A549 (cell line): ENCODE data around the gene RAPGEF4. TPM values are rescaled to one million over a fixed set of nuclear protein-coding genes. Genes with fewer than 3 reads are reported as not detected.

Experiments
- ATAC-seq, 2 experiments: fragments of 200-7000 bp in 1 of 2; fragments of >200 bp in 1 of 2; cut with Nextera tagmentation in 1 of 2; cut with Tn5 transposase in 1 of 2; 3 replicates each; pipeline versions ENCODE4 v1.8.0 to v1.9.1; 2018 to 2020; ENCODE audit warnings: mild to moderate bottlenecking in 1 of 2, moderate library complexity in 1 of 2
- CTCF ChIA-PET: fragments of 300-600 bp; sonication (Branson Sonifier 250); formaldehyde crosslinking; extraction: SDS; loops from one replicate; lab custom pipeline; 2021; ENCODE audit warnings: antibody characterized with exemption, inconsistent platforms; lab: Yijun Ruan, JAX
- POLR2A ChIA-PET: fragments of 350-600 bp; formaldehyde crosslinking; extraction: SDS; loops from one replicate; lab custom pipeline; 2021; ENCODE audit warnings: antibody characterized with exemption, inconsistent platforms; lab: Yijun Ruan, JAX
- DNase-seq, 2 experiments: peaks; one replicate each; pipeline versions ENCODE4 v3.0.0 to v3.0.0-alpha.2; 2011 to 2016; ENCODE audit warnings: low read depth in 1 of 2, low spot score in 1 of 2
- FAIRE-seq: peaks from 2 replicates; lab custom pipeline; 2011; peaks lifted over from hg19 to GRCh38; lab: Jason Lieb, UNC
- H3K27ac ChIP-seq, 2 experiments: fragments of >200 bp; sonication (Bioruptor Twin); formaldehyde crosslinking; 3 replicates each; pipeline ENCODE4 v1.5.1; 2016 to 2017
- H3K4me1 ChIP-seq: fragments of >200 bp; sonication (Bioruptor Twin); formaldehyde crosslinking; 3 replicates; pipeline ENCODE4 v1.6.1; 2016
- H3K4me2 ChIP-seq: fragments of >200 bp; sonication (Bioruptor Twin); formaldehyde crosslinking; 3 replicates; pipeline ENCODE4 v1.6.1; 2016
- H3K4me3 ChIP-seq: fragments of >200 bp; sonication (Bioruptor Twin); formaldehyde crosslinking; 3 replicates; pipeline ENCODE4 v1.5.1; 2016
- H3K9me3 ChIP-seq: fragments of >200 bp; sonication (Bioruptor Twin); formaldehyde crosslinking; 3 replicates; pipeline ENCODE4 v1.6.1; 2016
- ATOH8 ChIP-seq: fragments of 250-450 bp; sonication (Bioruptor Pico); IDR thresholded peaks from 2 replicates; pipeline ENCODE4 v1.5.0; 2020; ENCODE audit warnings: low read depth, mild to moderate bottlenecking, moderate library complexity
- CBX8 ChIP-seq: fragments of 200-600 bp; sonication (generic); IDR thresholded peaks from 2 replicates; pipeline ENCODE4 v1.6.1; 2016
- CHD4 ChIP-seq: fragments of 200-600 bp; sonication (generic); IDR thresholded peaks from 2 replicates; pipeline ENCODE4 v1.6.1; 2016; ENCODE audit warnings: antibody characterized with exemption, mild to moderate bottlenecking, borderline replicate concordance
- CTCF ChIP-seq: fragments of >200 bp; sonication (Bioruptor Twin); formaldehyde crosslinking; IDR thresholded peaks from 3 replicates; pipeline ENCODE4 v1.5.1; 2016
- EHMT2 ChIP-seq: fragments of 200-600 bp; sonication (generic); IDR thresholded peaks from 2 replicates; pipeline ENCODE4 v1.6.1; 2016; ENCODE audit warnings: antibody characterized with exemption, low read depth, mild to moderate bottlenecking, moderate library complexity
- ELK1 ChIP-seq: fragments of 150-350 bp; IDR thresholded peaks from 2 replicates; pipeline ENCODE4 v1.6.1; 2014; ENCODE audit warnings: low read depth, mild to moderate bottlenecking, low read length
- EP300 ChIP-seq, 2 experiments: fragments of >200 bp; sonication (Bioruptor Twin); formaldehyde crosslinking; IDR thresholded peaks; 2 replicates in 1 of 2; 3 replicates in 1 of 2; pipeline ENCODE4 v1.6.1; 2016 to 2017
- ESRRA ChIP-seq: fragments of 150-350 bp; IDR thresholded peaks from 2 replicates; pipeline ENCODE4 v1.6.1; 2014; ENCODE audit warnings: mild to moderate bottlenecking, low read length, borderline replicate concordance
- FOSL2 ChIP-seq, 2 experiments: fragments of 450-650 bp in 1 of 2; fragments of >200 bp in 1 of 2; sonication (Bioruptor Twin) in 1 of 2; formaldehyde crosslinking; IDR thresholded peaks; 2 replicates each; pipeline versions ENCODE4 v1.5.0 to v1.6.1; 2016 to 2020; ENCODE audit warnings: mild to moderate bottlenecking in 1 of 2, moderate library complexity in 1 of 2
- FOXS1 ChIP-seq: fragments of 250-450 bp; sonication (Bioruptor Pico); IDR thresholded peaks from 2 replicates; pipeline ENCODE4 v1.5.0; 2020; ENCODE audit warnings: mild to moderate bottlenecking, moderate library complexity
- HDAC2 ChIP-seq: fragments of 200-600 bp; sonication (generic); IDR thresholded peaks from 2 replicates; pipeline ENCODE4 v1.6.1; 2016
- HMGXB4 ChIP-seq: fragments of 250-450 bp; sonication (Bioruptor Pico); IDR thresholded peaks from 2 replicates; pipeline ENCODE4 v1.5.0; 2021; ENCODE audit warnings: mild to moderate bottlenecking, moderate library complexity, borderline replicate concordance
- HOXB13 ChIP-seq: fragments of 250-450 bp; sonication (Bioruptor Pico); IDR thresholded peaks from 2 replicates; pipeline ENCODE4 v1.5.0; 2020; ENCODE audit warnings: low read depth, mild to moderate bottlenecking, moderate library complexity
- KDM1A ChIP-seq: fragments of 200-600 bp; sonication (generic); IDR thresholded peaks from 2 replicates; pipeline ENCODE4 v1.6.1; 2016; ENCODE audit warnings: low read depth, mild to moderate bottlenecking
- KDM5A ChIP-seq: fragments of 200-600 bp; sonication (generic); IDR thresholded peaks from 2 replicates; pipeline ENCODE4 v1.6.1; 2016; ENCODE audit warnings: antibody characterized with exemption, mild to moderate bottlenecking
- MAFK ChIP-seq: fragments of 450-650 bp; IDR thresholded peaks from 2 replicates; pipeline ENCODE4 v1.6.1; 2014; ENCODE audit not compliant: partially characterized antibody
- MYC ChIP-seq: IDR thresholded peaks from 2 replicates; pipeline ENCODE4 v1.6.1; 2012; ENCODE audit warnings: mild to moderate bottlenecking, inconsistent platforms, low read length, improper control_type of control experiment, borderline replicate concordance
- POLR2A ChIP-seq: IDR thresholded peaks from 2 replicates; pipeline ENCODE4 v1.6.1; 2012; ENCODE audit warnings: mild to moderate bottlenecking, low read length
- RARB ChIP-seq: fragments of 250-450 bp; sonication (Bioruptor Pico); IDR thresholded peaks from 2 replicates; pipeline ENCODE4 v1.8.0; 2021; ENCODE audit warnings: mild to moderate bottlenecking, moderate library complexity
- RFX5 ChIP-seq: fragments of 450-650 bp; IDR thresholded peaks from 2 replicates; pipeline ENCODE4 v1.7.1; 2014; ENCODE audit warnings: antibody characterized with exemption, mild to moderate bottlenecking, moderate library complexity
- SMC3 ChIP-seq: fragments of >200 bp; sonication (Bioruptor Twin); formaldehyde crosslinking; IDR thresholded peaks from 3 replicates; pipeline ENCODE4 v1.6.1; 2018; ENCODE audit warnings: inconsistent platforms
- SREBF2 ChIP-seq: fragments of 450-650 bp; IDR thresholded peaks from 2 replicates; pipeline ENCODE4 v1.6.1; 2014; ENCODE audit warnings: mild to moderate bottlenecking, moderate library complexity
- USF2 ChIP-seq: fragments of 450-650 bp; IDR thresholded peaks from 2 replicates; pipeline ENCODE4 v1.6.1; 2014; ENCODE audit warnings: antibody characterized with exemption
- ZFP36 ChIP-seq: fragments of 450-650 bp; IDR thresholded peaks from 2 replicates; pipeline ENCODE4 v1.6.1; 2014; ENCODE audit warnings: borderline replicate concordance; ENCODE audit not compliant: partially characterized antibody
- ZNF302 ChIP-seq: fragments of 250-450 bp; sonication (Bioruptor Pico); IDR thresholded peaks from 2 replicates; pipeline ENCODE4 v1.9.0; 2021; ENCODE audit warnings: inconsistent platforms, mild to moderate bottlenecking, moderate library complexity
- ZSCAN20 ChIP-seq: fragments of 250-450 bp; sonication (Bioruptor Pico); IDR thresholded peaks from 2 replicates; pipeline ENCODE4 v1.8.0; 2022; ENCODE audit warnings: mild to moderate bottlenecking, moderate library complexity
- WGBS: methylation state at CpG from one replicate; pipeline ENCODE4 v1.1.6; 2017; ENCODE audit errors: missing lambda C conversion rate; 5-methylcytosine and 5-hydroxymethylcytosine counted together
- polyA plus RNA-seq, 4 experiments: library from polyadenylated mRNA; depleted of rRNA in 3 of 4; stranded (reverse); fragments of >200 nt; fragmentation: RNase III in 1 of 4; extraction: RNeasy Plus Mini Kit Qiagen cat#74134 plus additional on column Dnase treatment in 1 of 4; gene quantifications; 2 replicates in 3 of 4; 3 replicates in 1 of 4; pipeline ENCODE4 v1.2.3, GENCODE V29; 2011 to 2017

RAPGEF4 gene
- polyA plus RNA-seq, 2 of the 4 experiments (the other 2 are of a cell fraction), result 0.18 to 1.1 TPM

- ATAC-seq, result no peak
- CTCF ChIA-PET, result no interaction called here
Observed at GRCh38 chr2:172761306-172761705, 25.7 kb downstream of the RAPGEF4 start.

GRCh38 chr2:172762574-172762973, 26.9 kb downstream of the RAPGEF4 start:
- Histone ChIP-seq H3K4me2 (no peak overlapping the region), H3K4me3 (no peak overlapping the region), H3K9me3 (peaks cover 21% of the 10 kb centered on the region), H3K27ac (no peak overlapping the region), H3K4me1 (no peaks in the 10 kb centered on the region)
- no peak for TF ChIP-seq USF2
- no peak for TF ChIP-seq ZNF302 (CRISPR knock-in tag)
- TF ChIP-seq ZFP36, result no peak
- no peak for TF ChIP-seq EP300 (IDR thresholded peaks at IDR 0.05)
- no peak for TF ChIP-seq HDAC2
- no peak for TF ChIP-seq ESRRA
- TF ChIP-seq CBX8, result no peak
- no peak for TF ChIP-seq KDM5A
- no peak for TF ChIP-seq ZSCAN20
- no peak for TF ChIP-seq ELK1
- TF ChIP-seq SREBF2, result no peak
- TF ChIP-seq CTCF, result no peak
- no peak for TF ChIP-seq FOSL2 (IDR thresholded peaks at IDR 0.05)
- no peak for TF ChIP-seq FOSL2 (CRISPR knock-in tag; IDR thresholded peaks at IDR 0.05)
- TF ChIP-seq ATOH8 (CRISPR knock-in tag), result no peak
- no peak for TF ChIP-seq EHMT2
- no peak for ATAC-seq
- POLR2A ChIA-PET, result no interaction called here
- CTCF ChIA-PET, result no interaction called here
- no peak for DNase-seq
- WGBS, result 47% methylated on average over 2 of the region's 2 CpGs
- FAIRE-seq, result no peak

More at GRCh38 chr2:172761306-172761705, 25.7 kb downstream of the RAPGEF4 start:
- WGBS, result 78% methylated on average over 4 of the region's 4 CpGs
- peaks cover 21% of the 10 kb centered on the region for H3K9me3 ChIP-seq
- no peak for FAIRE-seq
- TF ChIP-seq POLR2A, result no peak
- TF ChIP-seq MAFK, result no peak
- TF ChIP-seq KDM1A, result no peak
- no peak for TF ChIP-seq ZFP36
- TF ChIP-seq ZSCAN20, result no peak
- TF ChIP-seq EP300 (IDR thresholded peaks at IDR 0.05), result no peak
- no peak for TF ChIP-seq FOXS1 (CRISPR knock-in tag)
- no peak for TF ChIP-seq CHD4
- TF ChIP-seq USF2, result no peak
- TF ChIP-seq HMGXB4 (CRISPR knock-in tag), result no peak
- TF ChIP-seq SMC3, result no peak
- no peak for TF ChIP-seq RARB (CRISPR knock-in tag)
- no peak for TF ChIP-seq KDM5A
- no peak for TF ChIP-seq MYC
- no peak for TF ChIP-seq HOXB13 (CRISPR knock-in tag)
- no peak for TF ChIP-seq RFX5
- TF ChIP-seq, all 56 proteins: peak for 0
- H3K4me2 ChIP-seq, result no peak overlapping the region
- POLR2A ChIA-PET, result no interaction called here
- DNase-seq, result no peak
- H3K4me1 ChIP-seq, result no peaks in the 10 kb centered on the region
- H3K4me3 ChIP-seq, result no peak overlapping the region
- H3K27ac ChIP-seq, result no peak overlapping the region
